HL-60 (cell line): ENCODE results near the gene CD63.
A peak's percentile ranks its signal among the peaks of the same experiment; 100 is the strongest.

ENCODE experiments used
- DNase-seq, 2 experiments: peaks; one replicate each; pipeline ENCODE4 v3.0.0-alpha.2; 2010 to 2020; ENCODE audit warnings: low read depth in 1 of 2, low spot score in 1 of 2
- H3K27ac ChIP-seq: fragments of 250-450 bp; sonication (Bioruptor Pico); replicated peaks from 2 replicates; pipeline ENCODE4 v1.5.1; 2020; ENCODE audit warnings: mild to moderate bottlenecking, moderate library complexity
- H3K27me3 ChIP-seq: fragments of 250-450 bp; sonication (Bioruptor Pico); 2 replicates; pipeline ENCODE4 v1.5.1; 2021; ENCODE audit warnings: mild to moderate bottlenecking, moderate library complexity; ENCODE audit not compliant: insufficient read depth, poor library complexity, severe bottlenecking
- H3K4me3 ChIP-seq: replicated peaks from 2 replicates; pipeline ENCODE4 v1.5.1; 2011; ENCODE audit warnings: mild to moderate bottlenecking, control low read depth, low read length; ENCODE audit not compliant: insufficient read depth
- CTCF ChIP-seq: IDR thresholded peaks from one replicate; pipeline ENCODE4 v1.5.1; 2011; ENCODE audit warnings: low read length, control low read depth, inconsistent platforms; ENCODE audit not compliant: insufficient read depth
- GABPA ChIP-seq: IDR thresholded peaks from 2 replicates; pipeline ENCODE4 v1.6.1; 2012; ENCODE audit warnings: low read depth
- POLR2AphosphoS5 ChIP-seq: IDR thresholded peaks from 2 replicates; pipeline ENCODE4 v1.6.1; 2012; ENCODE audit warnings: low read depth
- SPI1 ChIP-seq: IDR thresholded peaks from 2 replicates; pipeline ENCODE4 v1.6.1; 2012; ENCODE audit warnings: low read depth, mild to moderate bottlenecking, borderline replicate concordance
- TF ChIP-seq, protein P1 (sequence below): IDR thresholded peaks from 2 replicates; pipeline ENCODE4 v1.6.1; 2012; ENCODE audit warnings: low read depth; ENCODE audit not compliant: insufficient replicate concordance

The CD63 gene

GRCh38 chr12:55727643-55728185 is 1.1 kb downstream of the CD63 start:
- no peak for DNase-seq
- Histone ChIP-seq H3K27me3 (no peaks in the 10 kb centered on the region), H3K27ac (peak overlapping the region; percentile 86), H3K4me3 (peak overlapping the region; percentile 57)
- TF ChIP-seq SPI1, result no peak

- no peak for DNase-seq
- no peaks in the 10 kb centered on the region for H3K27me3 ChIP-seq
- H3K4me3 ChIP-seq, result no peak overlapping the region
- TF ChIP-seq GABPA (no peak), SPI1 (no peak), POLR2AphosphoS5 (no peak), CTCF (no peak)
- TF ChIP-seq, protein P1, sequence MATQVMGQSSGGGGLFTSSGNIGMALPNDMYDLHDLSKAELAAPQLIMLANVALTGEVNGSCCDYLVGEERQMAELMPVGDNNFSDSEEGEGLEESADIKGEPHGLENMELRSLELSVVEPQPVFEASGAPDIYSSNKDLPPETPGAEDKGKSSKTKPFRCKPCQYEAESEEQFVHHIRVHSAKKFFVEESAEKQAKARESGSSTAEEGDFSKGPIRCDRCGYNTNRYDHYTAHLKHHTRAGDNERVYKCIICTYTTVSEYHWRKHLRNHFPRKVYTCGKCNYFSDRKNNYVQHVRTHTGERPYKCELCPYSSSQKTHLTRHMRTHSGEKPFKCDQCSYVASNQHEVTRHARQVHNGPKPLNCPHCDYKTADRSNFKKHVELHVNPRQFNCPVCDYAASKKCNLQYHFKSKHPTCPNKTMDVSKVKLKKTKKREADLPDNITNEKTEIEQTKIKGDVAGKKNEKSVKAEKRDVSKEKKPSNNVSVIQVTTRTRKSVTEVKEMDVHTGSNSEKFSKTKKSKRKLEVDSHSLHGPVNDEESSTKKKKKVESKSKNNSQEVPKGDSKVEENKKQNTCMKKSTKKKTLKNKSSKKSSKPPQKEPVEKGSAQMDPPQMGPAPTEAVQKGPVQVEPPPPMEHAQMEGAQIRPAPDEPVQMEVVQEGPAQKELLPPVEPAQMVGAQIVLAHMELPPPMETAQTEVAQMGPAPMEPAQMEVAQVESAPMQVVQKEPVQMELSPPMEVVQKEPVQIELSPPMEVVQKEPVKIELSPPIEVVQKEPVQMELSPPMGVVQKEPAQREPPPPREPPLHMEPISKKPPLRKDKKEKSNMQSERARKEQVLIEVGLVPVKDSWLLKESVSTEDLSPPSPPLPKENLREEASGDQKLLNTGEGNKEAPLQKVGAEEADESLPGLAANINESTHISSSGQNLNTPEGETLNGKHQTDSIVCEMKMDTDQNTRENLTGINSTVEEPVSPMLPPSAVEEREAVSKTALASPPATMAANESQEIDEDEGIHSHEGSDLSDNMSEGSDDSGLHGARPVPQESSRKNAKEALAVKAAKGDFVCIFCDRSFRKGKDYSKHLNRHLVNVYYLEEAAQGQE, result no peak
- no peak overlapping the region for H3K27ac ChIP-seq
These were observed 1.8 kb downstream of the CD63 start for GRCh38 chr12:55726971-55727370.

GRCh38 chr12:55725556-55725955 is 3.3 kb downstream of the CD63 start:
- TF ChIP-seq, protein P1, result no peak
- TF ChIP-seq GABPA, result no peak
- no peak for TF ChIP-seq SPI1
- no peak overlapping the region for H3K4me3 ChIP-seq
- no peak for DNase-seq
- no peaks in the 10 kb centered on the region for H3K27me3 ChIP-seq
- H3K27ac ChIP-seq, result no peak overlapping the region

DNA sequence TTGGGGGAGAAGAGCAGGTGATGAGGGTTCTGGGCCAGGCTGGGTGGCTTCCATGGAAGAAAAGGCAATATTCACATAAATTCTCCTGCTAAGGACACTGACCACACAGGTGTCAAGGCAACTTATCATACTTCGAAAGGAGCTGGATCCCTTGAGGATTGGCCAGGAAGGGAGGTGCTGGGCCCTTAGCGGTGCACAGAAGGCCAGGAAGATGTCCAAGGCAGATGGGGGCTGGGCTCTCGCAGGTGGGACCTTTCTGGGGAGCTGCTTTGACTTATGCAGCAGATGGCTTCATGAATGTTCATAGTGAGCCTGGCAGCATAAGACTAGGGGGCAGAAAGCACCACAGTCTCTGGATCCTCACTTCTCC is 3.9 kb downstream of the CD63 start:
- no peak overlapping the region for H3K27ac ChIP-seq
- no peak for TF ChIP-seq POLR2AphosphoS5
- no peak for DNase-seq
- H3K4me3 ChIP-seq, result no peak overlapping the region
- no peaks in the 10 kb centered on the region for H3K27me3 ChIP-seq

DNA sequence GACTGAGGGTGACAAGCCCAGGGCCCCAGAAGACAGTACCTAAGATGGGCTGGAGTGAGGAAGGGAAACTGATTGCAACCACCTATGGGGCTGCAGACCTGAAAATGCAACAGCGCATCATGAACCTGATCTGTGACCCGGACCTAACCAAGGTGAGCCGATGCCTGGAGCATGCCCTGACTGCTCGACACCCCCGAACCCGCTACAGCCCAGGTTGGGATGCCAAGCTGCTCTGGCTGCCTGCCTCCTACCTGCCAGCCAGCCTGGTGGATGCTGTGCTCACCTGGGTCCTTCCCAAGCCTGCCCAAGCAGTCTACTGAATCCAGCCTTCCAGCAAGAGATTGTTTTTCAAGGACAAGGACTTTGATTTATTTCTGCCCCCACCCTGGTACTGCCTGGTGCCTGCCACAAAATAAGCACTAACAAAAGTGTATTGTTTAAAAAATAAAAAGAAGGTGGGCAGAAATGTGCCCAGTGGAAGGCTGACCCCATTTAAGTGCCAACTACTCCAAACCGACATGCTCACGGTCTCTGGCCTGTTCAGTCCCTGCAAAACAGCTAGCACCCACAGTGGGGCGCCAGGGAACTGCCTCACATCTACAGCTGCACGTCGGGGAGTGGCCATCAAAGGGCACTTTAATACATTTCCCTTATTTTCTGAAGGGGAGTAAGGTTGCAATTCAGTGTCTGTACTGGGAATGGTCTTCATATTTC is 4.4 kb downstream of the CD63 start:
- DNase-seq, result peak in 1 of 2 experiments; percentile 80
- no peak overlapping the region for H3K4me3 ChIP-seq
- H3K27ac ChIP-seq, result no peak overlapping the region
- TF ChIP-seq CTCF (peak; percentile 74), GABPA (no peak), POLR2AphosphoS5 (no peak; the same call in 1 of the 2 replicates), SPI1 (peak; percentile 39; the same call in 1 of the 2 replicates)
- TF ChIP-seq, protein P1, result no peak
- H3K27me3 ChIP-seq, result no peaks in the 10 kb centered on the region
